DMS 273 (cell line): ENCODE results near the gene CLEC2D.
"Not testable (repeated sequence)": the region's sequence is repeated elsewhere in the genome, so short reads cannot be mapped to it uniquely, and the experiment has no call there.

Experiments used
- DNase-seq: peaks from one replicate; lab custom pipeline; 2025; ENCODE audit not compliant: unreplicated experiment; lab: John Stamatoyannopoulos, UW

The CLEC2D gene

DNA sequence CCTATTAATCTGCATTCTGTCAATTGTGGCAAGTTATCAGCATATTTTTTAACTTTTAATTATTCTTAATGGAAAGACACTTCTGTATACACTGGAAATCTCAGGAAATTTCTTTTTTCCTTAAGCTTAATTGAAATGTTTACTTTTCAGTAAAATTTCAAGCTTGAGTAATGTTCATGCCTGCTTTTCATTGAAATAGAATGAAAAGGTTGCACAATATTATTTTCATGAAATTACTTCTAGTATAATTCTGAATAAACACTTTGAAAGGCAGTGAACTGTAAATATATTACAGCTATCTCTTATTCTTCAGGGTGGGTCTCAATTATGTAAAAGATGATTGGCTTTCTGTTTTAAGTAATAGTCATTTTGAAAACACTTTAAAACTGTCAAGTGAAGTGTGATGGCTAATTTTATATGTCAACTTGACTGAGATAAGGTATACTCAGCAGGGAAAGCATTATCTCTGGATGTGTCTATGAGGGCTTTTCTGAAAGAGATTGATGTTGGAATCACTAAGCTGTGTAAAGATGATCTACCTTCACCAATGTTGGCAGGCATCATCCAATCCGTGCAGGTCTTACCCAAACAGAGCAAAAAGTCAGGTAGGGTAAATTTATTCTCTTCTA, 29.9 kb downstream of the CLEC2D start:
- DNase-seq, result no peak

DNA sequence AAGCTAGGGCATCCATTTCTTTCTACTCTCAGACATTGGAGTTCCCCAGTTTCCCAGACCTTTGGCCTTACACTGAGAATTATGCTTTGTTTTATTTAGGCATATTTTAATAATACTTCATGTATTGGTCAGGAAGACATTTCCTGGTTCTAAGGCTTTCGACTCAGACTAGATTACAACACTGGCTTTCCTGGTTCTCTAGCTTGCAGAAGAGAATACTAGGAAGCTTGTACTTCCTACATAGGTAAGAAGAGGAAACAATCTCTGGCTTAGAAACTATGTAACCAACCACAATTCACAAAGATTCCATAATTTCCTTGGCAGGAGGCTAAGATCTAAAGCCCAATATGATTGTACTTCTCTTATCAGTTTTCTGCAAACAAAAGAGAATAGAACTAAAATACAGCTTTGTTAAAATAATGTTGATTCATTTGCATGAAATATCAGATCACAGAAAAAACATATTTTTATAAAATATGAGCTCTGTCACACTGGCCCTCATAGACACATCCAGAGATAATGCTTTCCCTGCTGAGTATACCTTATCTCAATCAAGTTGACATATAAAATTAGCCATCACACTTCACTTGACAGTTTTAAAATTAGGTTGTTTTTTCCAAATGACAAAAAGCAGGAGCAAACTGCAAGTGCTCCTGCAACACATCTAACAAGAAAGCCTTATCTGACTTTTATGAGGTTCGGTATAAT, 30.5 kb downstream of the CLEC2D start:
- no peak for DNase-seq

DNA sequence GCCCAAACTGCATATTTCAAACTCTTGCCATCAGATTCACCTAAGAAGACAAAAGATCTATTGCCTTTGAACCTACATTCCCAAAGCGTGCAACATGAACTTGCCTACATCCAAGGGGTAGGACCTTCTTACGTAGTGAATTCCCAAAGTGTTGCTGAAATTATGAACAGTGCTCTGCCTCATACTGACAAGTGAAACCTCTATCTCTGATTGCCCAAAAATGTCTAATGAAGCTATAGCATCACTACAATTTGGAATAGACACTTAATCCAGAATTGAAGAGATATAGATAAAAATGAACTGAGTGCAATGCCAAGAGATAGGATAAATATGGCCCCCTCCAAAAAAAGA, 31.1 kb downstream of the CLEC2D start:
- DNase-seq, result no peak

DNA sequence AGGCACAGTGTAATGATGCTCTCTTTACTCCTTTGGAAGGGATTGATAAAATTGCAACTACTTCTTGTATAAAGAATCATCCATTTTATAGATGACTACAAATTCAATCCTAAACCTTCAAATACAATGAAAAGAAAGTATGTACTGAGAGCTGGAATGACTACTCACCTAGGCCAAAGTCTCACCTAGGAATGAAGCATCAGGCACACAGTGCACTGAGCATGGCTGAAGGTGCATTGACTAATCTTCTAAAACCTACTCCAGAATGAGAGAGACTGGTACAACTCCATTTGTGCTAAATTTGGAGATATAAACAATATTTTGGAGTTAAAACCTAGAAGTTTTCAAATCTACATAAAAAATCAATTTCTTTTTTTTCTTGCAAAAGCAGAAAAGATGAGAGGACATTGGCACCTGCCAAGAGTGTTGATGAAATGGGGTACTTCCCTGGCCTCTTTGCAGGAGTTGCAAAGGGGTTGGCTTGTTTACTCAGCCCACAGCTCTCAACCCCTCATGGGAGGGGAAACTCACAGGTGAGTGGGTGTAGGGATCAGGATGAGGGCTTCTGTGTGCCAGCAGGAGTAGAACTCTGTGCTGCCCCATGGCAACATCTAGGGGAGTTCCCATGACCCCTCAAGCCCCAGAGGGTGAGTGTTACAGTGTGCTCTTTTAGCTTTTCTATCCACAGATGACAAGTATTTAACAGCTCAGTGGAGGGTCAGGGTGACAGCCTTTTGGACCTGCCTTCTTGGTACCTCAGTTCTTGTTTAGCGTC, 32.1 kb downstream of the CLEC2D start:
- DNase-seq, result no peak

DNA sequence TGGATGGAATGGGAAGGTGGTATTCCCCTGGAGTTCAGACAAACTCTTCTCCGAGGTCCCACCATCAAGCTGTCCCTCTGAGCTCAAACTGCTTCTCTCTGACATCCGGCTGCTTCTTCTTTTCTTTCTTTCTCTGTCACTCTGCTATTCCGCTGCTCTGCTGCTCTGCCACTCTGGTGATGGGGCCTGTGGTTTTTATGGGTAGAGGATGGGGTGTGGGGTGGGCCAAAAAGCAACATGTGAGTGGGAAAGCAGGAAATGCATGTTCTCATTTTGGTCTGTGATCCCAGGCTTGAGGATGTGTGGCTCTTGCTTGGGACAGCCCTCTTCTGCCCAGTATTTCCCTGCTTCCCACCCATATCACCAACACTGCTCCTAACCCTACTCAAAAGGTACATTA, 32.7 kb downstream of the CLEC2D start:
- no peak for DNase-seq

DNA sequence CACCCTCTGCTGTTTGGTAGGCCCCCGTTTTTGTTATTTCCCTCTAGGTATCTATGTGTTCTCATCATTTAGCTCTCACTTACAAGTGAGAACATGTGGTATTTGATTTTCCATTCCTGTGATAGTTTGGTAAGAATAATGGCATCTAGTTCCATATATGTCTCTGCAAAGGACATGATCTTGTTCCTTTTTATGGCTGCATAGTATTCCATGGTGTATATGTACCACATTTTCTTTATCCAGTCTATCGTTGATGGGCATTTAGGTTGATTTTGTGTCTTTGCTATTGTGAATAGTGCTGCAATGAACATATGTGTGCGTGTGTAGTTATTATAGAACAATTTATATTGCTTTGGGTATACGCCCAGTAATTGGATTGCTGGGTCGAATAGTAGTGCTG, 35.0 kb downstream of the CLEC2D start:
- DNase-seq, result not testable (repeated sequence)

DNA sequence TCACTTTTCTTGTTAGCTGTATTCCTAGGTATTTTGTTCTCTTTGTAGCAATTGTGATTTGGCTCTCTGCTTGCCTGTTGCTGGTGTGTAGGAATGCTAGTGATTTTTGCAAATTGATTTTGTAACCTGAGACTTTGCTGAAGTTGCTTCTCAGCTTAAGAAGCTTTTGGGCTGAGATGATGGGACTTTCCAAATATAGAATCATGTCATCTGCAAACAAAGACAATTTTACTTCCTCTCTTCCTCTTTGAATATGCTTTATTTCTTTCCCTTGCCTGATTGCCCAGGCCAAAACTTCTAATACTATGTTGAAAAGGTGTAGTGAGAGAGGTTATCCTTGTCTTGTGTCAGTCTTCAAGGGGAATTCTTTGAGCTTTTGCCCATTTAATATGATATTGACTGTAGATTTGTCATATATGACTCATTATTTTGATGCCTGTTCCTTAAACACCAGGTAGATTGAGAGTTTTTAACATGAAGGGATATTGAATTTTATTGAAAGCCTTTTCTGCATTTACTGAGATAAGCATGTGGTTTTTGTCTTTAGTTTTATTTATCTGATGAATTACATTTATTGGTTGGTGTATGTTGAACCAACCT, 36.7 kb downstream of the CLEC2D start:
- no peak for DNase-seq

DNA sequence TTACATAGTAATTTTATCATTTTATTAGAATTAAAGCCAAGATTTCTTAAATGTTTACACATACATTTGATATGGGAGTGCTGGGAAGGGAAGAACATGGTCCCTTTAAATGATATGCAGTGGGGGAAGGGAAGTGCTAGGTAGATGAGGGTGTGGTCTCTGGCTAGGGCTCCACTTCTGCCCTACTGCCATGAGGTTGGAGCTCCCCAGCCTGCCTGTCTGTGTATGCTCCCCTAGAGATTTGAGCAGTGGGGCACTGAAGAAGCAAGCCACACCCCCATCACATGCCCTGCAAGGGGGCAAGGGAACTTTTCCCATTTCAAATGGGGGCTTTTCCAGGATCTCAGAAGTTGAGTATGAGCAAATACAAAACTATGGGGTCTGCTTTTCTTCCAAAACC, 37.8 kb downstream of the CLEC2D start:
- DNase-seq, result no peak

DNA sequence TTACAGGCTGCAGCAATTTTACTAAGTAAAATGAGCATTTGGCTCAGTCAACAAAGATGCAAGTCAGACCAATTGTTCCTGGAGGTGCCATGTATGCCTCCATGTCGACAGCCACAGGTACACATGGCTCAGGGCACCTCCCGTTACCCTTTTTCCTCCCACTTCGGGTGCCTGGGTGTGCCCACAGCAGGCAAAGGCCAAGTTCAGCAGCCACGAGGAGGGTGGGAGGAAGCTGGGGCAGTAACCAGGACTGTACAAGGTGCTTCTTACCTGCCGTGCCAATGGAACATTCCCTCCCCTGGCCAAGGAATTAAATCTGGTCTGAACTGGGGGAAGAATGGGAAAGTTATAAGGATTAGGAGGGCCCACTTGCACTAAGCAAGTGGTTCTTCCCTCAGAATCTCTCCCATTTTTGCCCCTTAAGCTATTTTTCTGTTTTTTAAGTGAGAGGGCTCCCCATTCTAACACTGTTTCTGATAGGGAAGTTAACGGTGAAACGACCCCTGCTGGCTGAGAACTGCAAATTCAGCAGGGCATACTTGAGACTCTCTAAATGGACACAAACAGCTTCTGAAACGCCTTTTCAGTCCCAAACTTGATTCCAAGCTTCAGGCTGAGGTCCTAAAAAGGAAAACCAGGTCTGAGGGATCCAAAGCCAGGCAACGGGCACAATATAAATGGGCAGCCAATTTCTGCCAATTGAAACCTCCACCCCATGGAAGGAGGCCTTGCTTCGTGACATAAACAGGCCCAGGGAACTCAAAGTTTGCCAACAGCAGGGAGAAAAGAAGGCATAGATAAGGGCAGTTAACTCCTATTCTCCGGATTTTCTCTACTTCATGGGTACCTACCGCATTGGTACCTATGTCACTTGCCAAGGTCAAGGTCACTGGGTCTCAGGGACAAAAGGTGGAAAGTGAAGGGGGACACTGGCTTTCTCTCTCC, 38.6 kb downstream of the CLEC2D start:
- DNase-seq, result peak; percentile 55

DNA sequence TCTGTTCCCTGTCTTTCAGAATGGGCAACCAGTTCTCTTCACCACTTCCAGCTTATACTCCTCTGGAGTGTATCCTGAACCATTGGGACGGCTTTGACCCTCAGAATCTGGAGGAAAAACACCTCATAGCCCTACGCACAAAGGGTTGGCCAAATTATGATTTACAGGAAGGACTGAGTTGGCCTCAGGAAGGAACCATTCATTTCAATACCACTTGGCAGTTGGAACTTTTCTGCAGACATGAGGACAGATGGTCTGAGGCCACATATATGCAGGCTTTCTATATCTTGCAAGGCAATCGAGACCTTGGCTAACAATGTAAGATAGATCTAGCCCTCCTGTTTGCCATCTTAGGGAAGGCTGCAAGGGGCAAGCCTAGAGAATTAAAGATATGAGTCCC, 39.3 kb downstream of the CLEC2D start:
- no peak for DNase-seq

DNA sequence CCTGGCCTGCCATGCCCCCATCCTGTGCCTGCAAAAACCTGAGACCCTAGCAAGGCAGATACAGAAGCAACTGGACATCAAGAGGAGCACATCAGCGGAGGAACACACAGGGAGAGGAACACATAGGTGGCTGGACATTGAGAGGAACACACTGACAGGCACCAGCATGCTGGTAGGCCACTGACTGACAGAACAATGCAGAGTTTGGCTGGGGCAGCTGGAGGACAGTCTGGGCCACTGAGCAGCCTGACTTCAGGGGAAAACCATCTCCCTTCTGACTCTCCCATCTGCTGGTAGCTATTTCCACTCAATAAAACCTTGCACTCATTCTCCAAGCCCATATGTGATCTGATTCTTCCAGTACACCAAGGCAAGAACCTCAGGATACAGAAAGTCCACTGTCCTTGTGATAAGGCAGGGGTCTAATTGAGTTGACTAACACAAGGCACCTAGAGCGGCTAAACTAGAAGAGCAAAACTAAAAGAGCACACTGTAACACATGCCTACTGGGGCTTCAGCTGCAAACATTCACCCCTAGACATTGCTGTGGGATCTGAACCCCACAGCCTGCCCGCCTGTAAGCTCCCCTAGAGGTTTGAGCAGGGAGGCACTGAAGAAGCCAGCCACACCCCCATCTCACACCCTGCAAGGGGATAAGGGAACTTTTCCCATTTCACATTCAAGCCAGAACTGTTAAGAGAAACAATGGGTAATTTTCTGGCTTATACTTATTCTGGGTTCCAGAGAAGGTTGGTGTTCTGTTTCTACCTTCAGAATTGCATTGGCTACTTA, 41.3 kb downstream of the CLEC2D start:
- no peak for DNase-seq

DNA sequence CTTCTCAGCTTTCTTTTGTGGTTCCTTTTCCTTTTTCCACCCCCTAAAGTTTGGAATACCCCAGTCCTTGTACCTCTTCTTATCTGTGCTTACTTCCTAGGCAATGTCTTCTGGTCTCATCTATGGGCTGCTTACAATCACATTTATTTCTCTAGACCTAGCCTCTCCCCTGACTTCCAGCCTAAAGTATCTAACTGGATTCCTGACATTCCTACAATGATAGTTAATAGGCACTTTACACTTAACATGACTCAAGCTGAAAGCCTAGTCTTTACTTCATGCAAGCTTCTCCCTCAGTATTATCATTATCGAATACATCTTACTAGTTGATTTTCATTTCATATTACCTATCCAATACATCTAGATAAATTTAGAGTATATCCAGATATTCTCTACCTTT, 42.2 kb downstream of the CLEC2D start:
- DNase-seq, result no peak

DNA sequence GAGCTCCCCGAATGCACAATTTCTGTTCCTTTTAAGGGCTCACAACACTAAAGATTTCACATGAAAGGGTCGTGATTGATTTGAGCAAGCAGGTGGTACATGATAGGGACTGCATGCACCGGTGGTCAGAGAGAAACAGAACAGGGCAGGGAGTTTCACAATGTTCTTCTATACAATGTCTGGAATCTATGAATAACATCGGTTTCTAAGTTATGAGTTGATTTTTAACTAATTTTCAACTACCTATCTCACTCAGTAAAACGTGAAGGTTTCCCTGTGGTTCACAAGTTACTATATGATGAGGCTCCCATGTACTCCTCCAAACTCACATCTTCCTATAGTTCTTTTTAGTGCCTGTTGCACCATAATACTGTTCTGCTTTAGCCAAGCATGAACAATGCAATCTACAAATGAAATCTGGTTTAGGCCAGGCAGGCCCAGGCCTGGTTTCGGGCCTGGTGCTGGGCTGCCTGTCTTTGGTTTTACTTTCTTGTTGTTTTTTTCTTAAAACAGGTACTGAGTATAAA, 43.6 kb downstream of the CLEC2D start:
- not testable (repeated sequence) for DNase-seq

DNA sequence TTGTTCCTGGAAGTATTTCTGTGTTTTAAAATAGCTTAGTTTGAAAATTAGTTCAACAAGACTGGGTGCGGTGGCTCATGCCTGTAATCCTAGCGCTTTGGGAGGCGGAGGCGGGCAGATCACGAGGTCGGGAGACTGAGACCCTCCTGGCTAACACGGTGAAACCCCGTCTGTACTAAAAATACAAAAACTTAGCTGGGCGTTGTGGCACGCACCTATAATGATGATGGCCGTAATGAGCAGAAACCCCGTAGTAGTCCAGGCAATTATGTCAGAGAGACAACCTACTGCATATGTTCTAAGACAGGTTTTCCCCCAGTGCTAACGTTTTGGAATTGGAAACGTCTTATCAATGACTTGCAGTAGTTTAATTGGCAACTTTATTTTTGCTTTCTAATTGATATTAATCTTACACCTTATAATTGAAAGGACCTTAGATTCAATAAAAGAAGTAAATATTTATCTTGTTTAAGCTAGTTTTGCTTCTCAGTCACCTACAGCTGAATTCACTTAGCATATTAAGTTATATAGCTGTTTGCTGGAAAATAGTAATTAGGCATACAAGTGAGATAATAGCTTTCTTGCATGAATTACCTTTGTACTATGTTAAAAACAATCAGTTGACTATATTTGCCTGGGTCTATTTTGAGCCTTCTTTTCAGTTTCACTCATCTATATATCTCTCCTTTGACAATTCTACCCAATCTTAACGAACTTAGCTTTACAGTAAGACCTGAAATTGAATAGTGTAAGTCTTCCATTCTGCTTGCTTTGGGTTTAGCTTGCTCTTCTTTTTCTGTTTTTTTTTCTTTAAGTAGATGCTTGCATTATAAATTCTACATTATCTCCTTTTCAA, 47.8 kb downstream of the CLEC2D start:
- DNase-seq, result no peak

DNA sequence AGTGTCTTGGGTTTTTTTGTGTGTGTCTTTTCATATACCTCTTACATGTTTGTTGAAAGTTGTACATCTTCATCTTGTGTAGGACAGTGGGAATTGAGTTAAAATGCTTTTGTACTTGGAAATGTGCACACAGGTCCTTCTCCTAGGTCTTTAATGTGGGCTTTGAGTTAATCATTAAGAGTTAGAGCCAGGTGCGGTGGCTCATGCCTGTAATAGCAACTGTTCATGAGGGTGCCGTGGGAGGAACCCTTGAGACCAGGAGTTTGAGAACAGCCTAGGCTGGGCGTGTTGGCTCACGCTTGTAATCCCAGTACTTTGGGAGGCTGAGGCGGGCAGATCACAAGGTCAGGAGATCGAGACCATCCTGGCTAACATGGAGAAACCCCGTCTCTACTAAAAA, 49.5 kb downstream of the CLEC2D start:
- DNase-seq, result no peak

DNA sequence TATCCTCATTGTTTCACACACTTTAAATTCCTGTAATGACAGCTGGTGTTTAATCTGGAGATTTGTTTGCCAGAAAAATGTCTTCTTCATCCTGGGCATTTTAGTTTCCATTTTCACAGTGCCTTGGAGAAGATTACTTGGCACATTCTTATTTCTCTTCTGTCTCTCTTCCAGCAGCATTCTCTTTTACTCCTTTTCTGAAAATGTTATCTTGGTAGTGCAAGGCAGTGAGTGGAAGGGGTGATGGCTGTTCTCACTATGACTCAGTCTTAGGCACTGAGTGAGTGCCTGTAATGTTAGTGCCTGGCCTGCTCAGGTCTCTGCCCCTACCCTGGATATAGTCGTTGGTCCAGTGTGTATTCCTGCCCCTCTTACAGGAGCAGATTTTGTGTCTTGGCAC, 50.3 kb downstream of the CLEC2D start:
- DNase-seq, result no peak

DNA sequence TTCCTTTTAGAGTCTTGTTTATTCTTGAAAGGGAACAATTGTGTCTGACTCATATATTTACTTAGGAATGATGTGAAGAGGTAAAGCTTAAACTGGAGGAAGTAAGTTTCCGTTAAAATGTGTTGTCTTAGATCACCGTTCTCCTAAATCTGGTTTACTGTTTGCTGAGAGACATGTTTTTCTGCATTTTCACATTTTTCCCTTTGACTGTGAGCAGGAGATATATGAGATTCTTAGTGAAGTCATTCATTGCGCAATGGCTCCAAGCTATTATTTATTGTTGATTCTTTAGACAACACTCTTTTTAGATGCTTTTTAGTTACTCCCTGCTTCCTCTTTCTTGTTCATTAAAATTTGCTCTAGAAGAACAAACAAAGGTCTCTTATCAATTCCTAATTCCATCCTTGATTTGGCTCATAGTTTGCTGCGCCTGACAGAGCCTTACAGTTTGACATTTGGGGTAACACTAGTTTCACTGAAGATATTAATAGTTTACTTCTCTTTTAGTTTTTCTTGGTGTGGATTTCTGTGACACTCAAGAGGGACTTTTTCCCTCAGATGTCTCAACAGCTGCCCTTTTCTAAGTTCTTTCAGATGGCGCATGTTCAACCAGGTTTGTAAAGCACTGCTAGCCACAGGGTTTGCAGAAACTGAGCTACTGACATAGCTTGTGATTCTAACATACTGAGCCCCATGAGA, 52.0 kb downstream of the CLEC2D start:
- DNase-seq, result no peak

DNA sequence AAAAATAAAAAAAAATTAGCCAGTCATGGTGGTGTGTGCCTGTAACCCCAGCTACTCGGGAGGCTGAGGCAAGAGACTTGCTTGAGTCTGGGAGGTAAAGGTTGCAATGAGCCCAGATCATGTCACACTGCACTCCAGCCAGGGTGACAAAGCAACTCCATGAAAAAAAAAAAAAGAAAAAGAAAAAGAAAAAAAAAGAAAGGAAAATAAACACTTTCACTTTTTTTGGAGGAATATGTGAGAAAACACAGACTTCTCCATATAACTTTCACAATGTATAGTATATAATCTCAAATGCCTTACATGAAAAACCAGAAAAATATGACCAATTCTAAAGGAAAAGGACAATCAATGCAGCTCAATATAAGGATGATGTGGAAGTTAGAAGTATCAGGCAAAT, 54.5 kb downstream of the CLEC2D start:
- no peak for DNase-seq
